GM12865 (cell line): ENCODE data around the gene ADAM8.

Source experiments
- DNase-seq: peaks from one replicate; pipeline ENCODE4 v3.0.0; 2010; ENCODE audit warnings: low read depth
- H3K4me3 ChIP-seq: 2 replicates; pipeline ENCODE4 v1.5.1; 2011; ENCODE audit warnings: mild to moderate bottlenecking, low read depth, low read length, control low read depth
- TF ChIP-seq, protein P1 (sequence below): IDR thresholded peaks from 2 replicates; pipeline ENCODE4 v1.5.1; 2011; ENCODE audit warnings: low read length, control low read depth, low read depth, inconsistent platforms; ENCODE audit not compliant: insufficient read depth; ENCODE audit errors: missing control alignments

Gene ADAM8

DNA sequence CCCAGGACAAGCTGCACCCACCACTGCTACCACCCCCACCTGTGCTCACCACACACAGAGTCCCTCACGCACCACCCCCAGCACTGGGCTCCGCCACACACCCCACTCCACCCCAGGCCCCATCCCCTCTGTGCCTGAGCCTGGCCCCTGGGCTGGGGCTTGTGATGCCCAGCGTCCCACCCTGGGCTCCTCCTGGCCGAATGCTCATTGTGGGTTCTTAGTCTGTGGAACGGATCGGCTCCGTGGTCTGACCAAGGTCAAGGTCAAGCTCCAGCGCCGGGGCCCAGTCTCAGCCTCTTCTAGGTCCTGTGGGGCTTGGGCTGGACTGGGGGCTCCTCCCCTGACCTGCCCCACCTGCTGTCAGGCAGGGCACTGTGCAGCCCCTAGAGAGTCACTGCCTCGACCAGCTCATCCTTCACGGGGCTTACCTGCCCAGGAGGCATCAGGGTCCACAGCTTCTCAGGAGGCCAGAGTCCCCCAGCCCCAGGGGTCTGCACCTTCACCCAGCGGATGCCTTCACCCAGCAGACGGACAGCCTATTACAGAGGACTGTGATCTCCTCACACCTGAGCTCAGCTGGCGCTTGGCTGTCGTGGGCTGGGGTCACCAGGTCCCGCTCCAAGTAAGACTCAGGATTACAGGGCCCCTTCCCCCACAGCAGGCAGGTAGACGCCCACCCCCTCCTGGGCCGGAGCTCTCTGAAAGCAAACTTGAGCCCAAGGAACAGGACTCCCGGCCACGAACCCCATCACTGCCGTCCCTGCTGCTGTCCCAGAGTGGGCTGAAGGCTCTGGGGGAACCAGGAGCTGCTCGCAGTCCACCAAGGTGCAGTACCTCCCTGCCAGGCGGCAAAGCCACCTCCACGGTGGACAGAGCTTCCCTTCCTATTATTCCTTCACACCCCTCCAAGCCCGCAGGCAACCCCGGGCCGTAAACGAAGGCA lies 61.9 kb downstream of the ADAM8 start:
- TF ChIP-seq, protein P1, sequence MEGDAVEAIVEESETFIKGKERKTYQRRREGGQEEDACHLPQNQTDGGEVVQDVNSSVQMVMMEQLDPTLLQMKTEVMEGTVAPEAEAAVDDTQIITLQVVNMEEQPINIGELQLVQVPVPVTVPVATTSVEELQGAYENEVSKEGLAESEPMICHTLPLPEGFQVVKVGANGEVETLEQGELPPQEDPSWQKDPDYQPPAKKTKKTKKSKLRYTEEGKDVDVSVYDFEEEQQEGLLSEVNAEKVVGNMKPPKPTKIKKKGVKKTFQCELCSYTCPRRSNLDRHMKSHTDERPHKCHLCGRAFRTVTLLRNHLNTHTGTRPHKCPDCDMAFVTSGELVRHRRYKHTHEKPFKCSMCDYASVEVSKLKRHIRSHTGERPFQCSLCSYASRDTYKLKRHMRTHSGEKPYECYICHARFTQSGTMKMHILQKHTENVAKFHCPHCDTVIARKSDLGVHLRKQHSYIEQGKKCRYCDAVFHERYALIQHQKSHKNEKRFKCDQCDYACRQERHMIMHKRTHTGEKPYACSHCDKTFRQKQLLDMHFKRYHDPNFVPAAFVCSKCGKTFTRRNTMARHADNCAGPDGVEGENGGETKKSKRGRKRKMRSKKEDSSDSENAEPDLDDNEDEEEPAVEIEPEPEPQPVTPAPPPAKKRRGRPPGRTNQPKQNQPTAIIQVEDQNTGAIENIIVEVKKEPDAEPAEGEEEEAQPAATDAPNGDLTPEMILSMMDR: no peak
- no peak for DNase-seq
- no peak overlapping the region for H3K4me3 ChIP-seq

DNA sequence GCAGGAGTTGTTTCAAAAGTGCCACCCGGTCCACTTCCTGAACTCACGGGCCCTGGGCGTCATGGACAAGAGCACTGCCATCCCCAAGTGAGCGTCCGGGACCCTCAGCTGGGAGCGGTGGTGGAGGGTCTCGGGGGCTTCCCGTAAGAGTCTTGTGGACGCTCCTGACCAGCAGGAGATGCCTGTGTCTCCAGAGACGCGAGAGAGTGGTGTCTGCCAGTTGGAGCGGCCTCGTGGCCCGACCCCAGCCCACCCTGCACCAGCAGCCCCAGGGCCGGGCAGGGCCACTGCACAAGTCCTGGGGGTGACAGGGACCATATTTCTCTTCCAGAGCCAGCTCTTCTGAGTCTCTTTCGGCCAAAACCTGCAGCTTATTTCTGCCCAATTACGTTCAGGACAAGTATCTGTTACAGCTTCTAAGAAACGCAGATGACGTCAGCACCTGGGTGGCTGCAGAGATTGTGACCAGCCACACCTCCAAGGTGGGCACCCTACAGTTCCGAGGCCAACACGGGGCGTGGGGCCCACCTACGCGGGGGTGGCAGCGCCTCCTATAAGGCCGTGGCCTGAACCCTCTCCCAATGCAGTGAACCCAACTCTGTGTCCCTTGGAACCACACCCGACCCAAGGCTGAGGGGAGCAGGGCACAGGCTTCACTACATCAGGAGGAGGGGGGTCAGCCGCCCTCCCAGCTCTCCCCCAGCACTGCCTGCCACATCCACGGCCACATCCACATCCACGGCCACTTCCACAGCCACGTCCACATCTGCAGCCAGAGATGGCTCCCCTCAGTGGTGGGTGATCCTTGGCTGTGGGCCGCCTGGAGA lies 62.8 kb downstream of the ADAM8 start:
- H3K4me3 ChIP-seq: no peak overlapping the region
- TF ChIP-seq, protein P1: no peak
- no peak for DNase-seq

DNA sequence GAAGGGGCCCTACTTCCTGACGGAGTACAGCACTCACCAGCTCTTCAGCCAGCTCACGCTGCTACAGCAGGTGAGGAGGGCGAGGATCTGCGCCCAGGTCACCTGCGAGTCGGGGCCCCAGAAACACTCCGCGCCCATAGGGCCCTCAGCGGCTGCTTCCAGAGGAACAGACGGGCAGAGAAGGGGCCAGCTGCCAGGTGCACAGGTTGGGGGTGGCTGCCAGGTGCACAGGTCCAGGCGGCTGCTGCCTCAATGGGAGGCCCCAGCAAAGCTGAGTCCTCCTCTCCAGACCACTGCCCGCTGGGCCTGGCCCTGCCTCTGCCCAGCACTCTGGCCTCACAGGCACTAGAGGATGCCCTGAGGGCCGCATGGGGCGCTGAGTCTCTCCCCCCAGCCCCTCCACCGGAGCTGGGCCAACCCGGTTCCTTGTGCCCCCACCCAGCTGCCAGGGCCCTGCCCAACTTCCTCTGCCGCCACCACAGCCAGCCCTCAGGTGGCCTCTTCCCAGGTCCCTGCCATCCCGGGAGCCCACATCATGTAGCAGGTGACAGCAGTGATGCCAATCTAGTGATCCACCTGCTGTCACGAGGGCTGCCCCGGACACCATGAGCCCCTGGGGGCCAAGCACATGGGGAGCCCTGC lies 63.7 kb downstream of the ADAM8 start:
- TF ChIP-seq, protein P1: no peak
- no peak overlapping the region for H3K4me3 ChIP-seq
- no peak for DNase-seq
